OCI-LY1 (cell line): ENCODE measurements around the gene IMMP2L.

Source experiments
- CTCF ChIP-seq: fragments of 200-600 bp; sonication (generic), shearing (Covaris generic); IDR thresholded peaks from 2 replicates; pipeline ENCODE4 v1.5.1; 2017; ENCODE audit warnings: mild to moderate bottlenecking, antibody characterized with exemption, low read length, moderate library complexity, mixed read lengths
- EZH2 ChIP-seq: fragments of 200-600 bp; sonication (generic), shearing (Covaris generic); IDR thresholded peaks from 2 replicates; pipeline ENCODE4 v1.8.0; 2017; ENCODE audit warnings: borderline replicate concordance, mixed run types, mild to moderate bottlenecking, antibody characterized with exemption, low read length, moderate library complexity, mixed read lengths

GRCh38 chr7:111308691-111309090, 253.6 kb downstream of the IMMP2L start:
- no peak for TF ChIP-seq CTCF
- TF ChIP-seq EZH2 = no peak
